Activated CD4-positive, alpha-beta T cell treated with anti-CD3 and anti-CD28 coated beads, Interleukin-2, amount 50 U/mL, for 1 hour (primary cell): ENCODE data around the gene NAALADL2.

Source experiments
- DNase-seq: peaks from one replicate; pipeline ENCODE4 v3.0.0-alpha.2; 2020

The NAALADL2 gene

GRCh38 chr3:175002732-175003143 is 143.6 kb downstream of the NAALADL2 start:
- DNase-seq = no peak

- DNase-seq = no peak
Measured at GRCh38 chr3:175003590-175003989, 144.5 kb downstream of the NAALADL2 start.

- no peak for DNase-seq
Measured at GRCh38 chr3:175005193-175005592, 146.1 kb downstream of the NAALADL2 start.

GRCh38 chr3:175005881-175006280 is 146.7 kb downstream of the NAALADL2 start:
- DNase-seq = no peak

- no peak for DNase-seq
Measured at GRCh38 chr3:175007306-175007705, 148.2 kb downstream of the NAALADL2 start.

- no peak for DNase-seq
Measured at GRCh38 chr3:175009295-175009694, 150.2 kb downstream of the NAALADL2 start.

GRCh38 chr3:175015056-175015635 is 156.0 kb downstream of the NAALADL2 start:
- DNase-seq = no peak

- DNase-seq = no peak
Measured at GRCh38 chr3:175018946-175019727, 160.0 kb downstream of the NAALADL2 start.

- DNase-seq = no peak
Measured at GRCh38 chr3:175020101-175020500, 161.0 kb downstream of the NAALADL2 start.

GRCh38 chr3:175029828-175030227 is 170.7 kb downstream of the NAALADL2 start:
- no peak for DNase-seq

- DNase-seq = no peak
Measured at GRCh38 chr3:175039875-175040274, 180.7 kb downstream of the NAALADL2 start.

- DNase-seq = no peak
Measured at GRCh38 chr3:175041369-175041768, 182.2 kb downstream of the NAALADL2 start.

GRCh38 chr3:175046601-175047000 is 187.5 kb downstream of the NAALADL2 start:
- DNase-seq = no peak

- DNase-seq = no peak
Measured at GRCh38 chr3:175047786-175048185, 188.7 kb downstream of the NAALADL2 start.

- no peak for DNase-seq
Measured at GRCh38 chr3:175057401-175057800, 198.3 kb downstream of the NAALADL2 start.

GRCh38 chr3:175059788-175060187 is 200.7 kb downstream of the NAALADL2 start:
- DNase-seq = no peak

- DNase-seq = no peak
Measured at GRCh38 chr3:175065497-175065896, 206.4 kb downstream of the NAALADL2 start.

GRCh38 chr3:175066617-175067415 is 207.7 kb downstream of the NAALADL2 start:
- DNase-seq = no peak

GRCh38 chr3:175068587-175068986 is 209.5 kb downstream of the NAALADL2 start:
- DNase-seq = no peak

- no peak for DNase-seq
Measured at GRCh38 chr3:175070946-175071345, 211.8 kb downstream of the NAALADL2 start.

- DNase-seq = no peak
Measured at GRCh38 chr3:175073219-175073905, 214.2 kb downstream of the NAALADL2 start.

GRCh38 chr3:175075269-175075668 is 216.1 kb downstream of the NAALADL2 start:
- no peak for DNase-seq

GRCh38 chr3:175077216-175077615 is 218.1 kb downstream of the NAALADL2 start:
- no peak for DNase-seq
